Stimulated activated CD4-positive, alpha-beta T cell treated with anti-CD3 and anti-CD28 coated beads, Interleukin-2, amount 100 ng/mL, for 4 hours (primary cell): ENCODE measurements around the gene FLYWCH2.
"Not testable (repeated sequence)": the region's sequence is repeated elsewhere in the genome, so short reads cannot be mapped to it uniquely, and the experiment has no call there.

ENCODE experiments used
- DNase-seq: peaks from one replicate; pipeline ENCODE4 v3.0.0-alpha.2; 2020; ENCODE audit warnings: low read depth

The FLYWCH2 gene

GRCh38 chr16:2938206-2938605 lies 55.2 kb downstream of the FLYWCH2 start:
- no peak for DNase-seq

GRCh38 chr16:2939968-2940367 lies 57.0 kb downstream of the FLYWCH2 start:
- DNase-seq = no peak

GRCh38 chr16:2942045-2942444 lies 59.0 kb downstream of the FLYWCH2 start:
- no peak for DNase-seq

GRCh38 chr16:2943716-2944115 lies 60.7 kb downstream of the FLYWCH2 start:
- DNase-seq = not testable (repeated sequence)

GRCh38 chr16:2946649-2947048 lies 63.6 kb downstream of the FLYWCH2 start:
- DNase-seq = no peak
